Activated naive CD8-positive, alpha-beta T cell treated with anti-CD3 and anti-CD28 coated beads for 36 hours (primary cell): ENCODE data around the gene FHAD1. TPM values are rescaled to one million over a fixed set of nuclear protein-coding genes. Genes with fewer than 3 reads are reported as not detected.
"Not testable (repeated sequence)": the region's sequence is repeated elsewhere in the genome, so short reads cannot be mapped to it uniquely, and the experiment has no call there.

ENCODE experiments used
- DNase-seq: peaks from one replicate; pipeline ENCODE4 v3.0.0; 2021
- H3K27ac Mint-ChIP-seq: one replicate; pipeline ENCODE4 v1.8.0; 2022; ENCODE audit warnings: mild to moderate bottlenecking, moderate library complexity, mixed read lengths
- H3K27me3 Mint-ChIP-seq: one replicate; pipeline ENCODE4 v1.8.0; 2022; ENCODE audit warnings: mild to moderate bottlenecking, mixed read lengths
- H3K36me3 Mint-ChIP-seq: one replicate; pipeline ENCODE4 v1.8.0; 2021; ENCODE audit warnings: mild to moderate bottlenecking, mixed read lengths
- H3K4me1 Mint-ChIP-seq: one replicate; pipeline ENCODE4 v1.8.0; 2021; ENCODE audit warnings: mixed read lengths
- H3K4me3 Mint-ChIP-seq: one replicate; pipeline ENCODE4 v1.8.0; 2022; ENCODE audit warnings: mild to moderate bottlenecking, moderate library complexity, mixed read lengths
- H3K9me3 Mint-ChIP-seq: one replicate; pipeline ENCODE4 v1.8.0; 2022; ENCODE audit warnings: mixed read lengths
- total RNA-seq, 2 experiments: library from RNA; stranded (reverse); gene quantifications; one replicate each; pipeline ENCODE4 v1.2.3, GENCODE V29; 2021

FHAD1 gene
- total RNA-seq, 2 experiments from 2014 or later, result 0.49 to 0.70 TPM

DNA sequence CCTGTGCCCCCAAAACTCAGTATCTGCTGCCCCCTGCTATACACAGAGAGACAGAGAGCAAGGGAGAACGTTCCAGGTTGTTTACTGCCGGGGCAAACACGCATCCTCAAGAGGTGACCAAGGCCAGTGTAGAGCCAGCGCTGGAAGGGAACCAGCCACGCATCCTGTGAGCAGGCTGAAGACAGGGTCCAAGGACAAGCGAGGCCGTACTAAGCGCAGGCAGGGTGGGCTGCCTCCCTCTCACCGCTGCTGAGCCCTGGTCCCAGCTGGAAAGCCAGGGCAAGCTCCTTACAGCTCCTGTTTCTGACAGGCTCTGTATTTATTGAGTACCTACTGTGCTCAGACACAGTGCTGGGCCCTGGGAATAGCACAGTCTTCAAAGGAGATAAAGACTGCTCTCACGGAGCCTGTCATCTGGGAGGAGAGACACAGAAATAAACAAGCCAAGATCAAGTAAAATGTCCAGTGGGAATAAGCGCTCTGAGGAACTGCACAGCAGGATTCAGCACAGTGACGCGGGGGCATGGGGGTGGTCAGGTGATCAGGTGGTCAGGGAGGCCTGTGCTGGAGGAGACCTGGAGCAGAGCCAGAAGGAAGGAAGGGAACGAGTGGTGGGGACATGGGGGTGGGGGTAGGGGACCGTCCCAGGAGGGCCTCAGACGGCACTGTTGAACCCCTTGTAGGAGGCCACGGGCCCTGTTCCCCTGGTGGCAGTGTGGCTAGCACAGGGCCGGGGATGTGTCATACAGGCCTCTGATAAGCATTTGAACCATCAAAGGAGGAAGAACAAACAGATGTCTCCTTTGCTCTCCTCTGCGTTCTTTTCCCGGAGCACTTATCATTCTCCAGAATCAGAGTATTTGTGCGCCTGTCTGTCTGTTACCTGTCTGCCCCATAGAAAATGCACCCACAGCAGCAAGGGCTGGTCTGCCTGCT lies 124.9 kb downstream of the FHAD1 start:
- Mint-ChIP-seq H3K4me3 (no peak overlapping the region), H3K36me3 (no peaks in the 10 kb centered on the region), H3K27me3 (no peaks in the 10 kb centered on the region), H3K4me1 (no peaks in the 10 kb centered on the region), H3K27ac (no peak overlapping the region), H3K9me3 (no peaks in the 10 kb centered on the region)
- DNase-seq, result no peak

DNA sequence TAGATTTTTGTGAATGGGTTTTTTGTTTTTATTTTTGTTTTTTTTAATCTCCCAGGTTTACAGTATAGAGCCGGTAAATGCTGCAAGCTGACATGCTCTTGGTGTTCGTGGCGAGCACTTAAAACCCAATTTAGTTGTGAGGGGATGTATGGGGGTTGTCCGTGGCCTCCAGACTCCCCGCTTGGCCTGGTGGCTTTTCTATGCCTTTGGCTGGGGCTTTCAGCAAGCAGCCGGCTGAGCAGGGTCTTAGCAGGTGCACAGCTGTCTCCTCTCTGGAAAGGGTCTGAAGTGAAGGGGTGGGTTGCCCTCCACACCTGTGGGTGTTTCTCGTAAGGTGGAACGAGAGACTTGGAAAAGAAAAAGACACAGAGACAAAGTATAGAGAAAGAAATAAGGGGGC lies 131.7 kb downstream of the FHAD1 start:
- Mint-ChIP-seq H3K4me1 (no peaks in the 10 kb centered on the region), H3K9me3 (no peaks in the 10 kb centered on the region), H3K27me3 (peaks cover 17% of the 10 kb centered on the region), H3K36me3 (no peaks in the 10 kb centered on the region), H3K4me3 (no peak overlapping the region), H3K27ac (no peak overlapping the region)
- no peak for DNase-seq

DNA sequence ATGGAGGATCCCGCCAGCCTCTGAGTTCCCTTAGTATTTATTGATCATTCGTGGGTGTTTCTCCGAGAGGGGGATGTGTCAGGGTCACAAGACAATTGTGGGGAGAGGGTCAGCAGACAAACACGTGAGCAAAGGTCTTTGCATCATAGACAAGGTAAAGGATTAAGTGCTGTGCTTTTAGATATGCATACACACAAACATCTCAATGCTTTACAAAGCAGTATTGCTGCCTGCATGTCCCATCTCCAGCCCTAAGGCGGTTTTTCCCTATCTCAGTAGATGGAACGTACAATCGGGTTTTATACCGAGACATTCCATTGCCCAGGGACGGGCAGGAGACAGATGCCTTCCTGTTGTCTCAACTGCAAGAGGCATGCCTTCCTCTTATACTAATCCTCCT lies 132.1 kb downstream of the FHAD1 start:
- not testable (repeated sequence) for H3K27ac Mint-ChIP-seq, H3K4me3 Mint-ChIP-seq, H3K36me3 Mint-ChIP-seq, DNase-seq, H3K9me3 Mint-ChIP-seq, H3K4me1 Mint-ChIP-seq
- peaks cover 18% of the 10 kb centered on the region for H3K27me3 Mint-ChIP-seq

DNA sequence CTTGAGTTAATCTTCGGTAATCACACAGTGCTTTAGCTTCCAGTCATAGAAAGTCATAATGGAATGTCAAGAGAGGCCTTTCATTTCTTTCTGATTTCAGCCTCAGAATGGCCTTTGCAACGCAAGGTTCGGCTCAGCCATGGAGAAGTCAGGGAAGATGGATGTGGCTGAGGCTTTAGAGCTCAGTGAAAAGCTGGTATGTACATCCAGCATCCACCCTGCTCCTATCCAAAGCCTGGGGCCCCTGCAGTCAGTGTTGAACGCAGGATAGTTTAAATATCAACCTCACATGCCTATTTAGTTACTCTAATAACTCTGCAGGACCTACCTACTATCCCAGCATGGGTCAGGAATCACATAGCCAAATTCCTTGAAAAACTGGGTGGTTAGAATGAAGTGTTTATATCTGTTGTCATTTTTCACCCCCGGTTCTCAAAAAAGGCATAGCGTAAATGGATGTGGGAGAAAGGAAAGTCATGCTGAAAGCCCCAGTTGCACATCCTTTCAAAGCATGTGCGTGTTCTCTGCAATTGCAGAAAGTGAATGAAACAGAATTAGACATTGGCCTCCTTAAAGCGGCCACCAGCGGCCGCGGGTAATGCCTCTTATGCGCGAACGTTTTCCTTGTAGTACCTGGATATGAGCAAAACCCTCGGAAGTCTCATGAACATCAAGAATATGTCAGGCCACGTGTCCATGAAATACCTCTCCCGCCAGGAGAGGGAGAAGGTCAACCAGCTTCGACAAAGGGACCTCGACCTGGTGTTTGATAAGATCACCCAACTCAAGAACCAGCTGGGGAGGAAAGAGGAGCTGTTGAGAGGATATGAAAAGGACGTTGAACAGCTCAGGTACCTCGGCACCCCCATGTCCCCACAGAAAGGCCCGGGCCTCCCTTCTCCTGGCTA lies 133.8 kb downstream of the FHAD1 start:
- no peak overlapping the region for H3K27ac Mint-ChIP-seq
- DNase-seq, result no peak
- H3K36me3 Mint-ChIP-seq, result no peaks in the 10 kb centered on the region
- peaks cover 13% of the 10 kb centered on the region for H3K4me1 Mint-ChIP-seq
- no peaks in the 10 kb centered on the region for H3K9me3 Mint-ChIP-seq
- no peak overlapping the region for H3K4me3 Mint-ChIP-seq
- peaks cover 35% of the 10 kb centered on the region for H3K27me3 Mint-ChIP-seq

DNA sequence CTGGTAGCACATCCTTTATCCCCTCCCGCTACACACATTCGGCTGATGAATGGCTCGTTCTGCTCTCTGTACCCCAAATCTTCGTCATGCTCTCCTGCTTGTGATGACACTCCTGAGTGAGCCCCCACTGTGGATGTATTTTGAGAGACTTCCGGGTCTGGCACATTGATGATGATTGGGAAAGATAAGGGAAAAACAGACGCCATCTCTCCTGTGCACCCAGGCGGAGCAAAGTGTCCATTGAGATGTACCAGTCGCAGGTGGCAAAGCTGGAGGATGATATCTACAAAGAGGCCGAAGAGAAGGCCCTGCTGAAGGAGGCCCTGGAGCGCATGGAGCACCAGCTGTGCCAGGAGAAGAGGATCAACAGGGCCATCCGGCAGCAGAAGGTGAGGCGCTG lies 134.8 kb downstream of the FHAD1 start:
- peaks cover 20% of the 10 kb centered on the region for H3K4me1 Mint-ChIP-seq
- no peak overlapping the region for H3K4me3 Mint-ChIP-seq
- no peak for DNase-seq
- peaks cover 42% of the 10 kb centered on the region for H3K27me3 Mint-ChIP-seq
- H3K36me3 Mint-ChIP-seq, result no peaks in the 10 kb centered on the region
- no peak overlapping the region for H3K27ac Mint-ChIP-seq
- no peaks in the 10 kb centered on the region for H3K9me3 Mint-ChIP-seq

DNA sequence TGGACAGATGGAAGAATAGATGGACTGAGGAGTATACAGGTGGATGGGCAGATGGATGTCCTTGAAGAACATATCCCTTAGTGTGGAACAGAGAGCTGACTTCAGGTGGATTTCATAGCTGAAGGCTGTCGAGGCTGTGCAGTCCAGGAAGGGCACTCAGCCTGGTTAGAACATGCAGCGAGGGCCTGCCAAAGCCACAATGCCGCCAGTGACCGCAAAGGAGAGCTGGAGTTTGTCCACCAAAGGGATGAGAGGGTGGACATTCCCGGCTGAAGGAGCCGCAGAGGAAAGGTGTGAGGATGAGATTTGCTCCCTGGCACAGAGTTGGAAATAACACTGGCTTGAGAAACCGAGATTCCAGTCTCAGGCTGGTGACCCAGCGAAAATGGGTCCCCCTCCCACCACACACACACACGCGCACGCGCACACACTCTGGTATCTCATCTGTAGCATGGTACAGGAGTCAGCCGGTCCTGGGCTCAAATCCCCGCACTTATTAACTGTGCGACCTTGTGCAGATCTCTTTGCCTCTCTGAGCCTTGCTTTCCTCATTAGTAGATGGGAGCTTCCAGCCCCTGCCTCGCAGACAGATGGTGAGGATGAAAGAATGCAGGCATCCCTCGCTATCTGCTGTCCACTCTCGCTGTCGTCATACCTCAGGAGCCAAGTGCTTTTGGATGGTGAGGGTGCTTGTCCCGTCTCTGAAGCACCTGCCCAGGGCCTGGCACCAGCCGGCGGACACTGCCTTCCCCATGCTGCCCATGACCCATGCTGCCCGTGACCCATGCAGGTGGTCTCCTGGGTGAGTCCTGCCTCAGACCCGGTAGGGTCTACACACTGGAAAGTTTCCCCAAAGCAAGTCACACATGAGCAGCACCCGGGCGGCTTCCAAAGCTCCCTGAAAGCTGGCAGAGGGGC lies 135.8 kb downstream of the FHAD1 start:
- Mint-ChIP-seq H3K4me1 (peaks cover 20% of the 10 kb centered on the region), H3K9me3 (no peaks in the 10 kb centered on the region), H3K4me3 (no peak overlapping the region), H3K27ac (no peak overlapping the region), H3K36me3 (no peaks in the 10 kb centered on the region), H3K27me3 (peaks cover 44% of the 10 kb centered on the region)
- DNase-seq, result no peak

DNA sequence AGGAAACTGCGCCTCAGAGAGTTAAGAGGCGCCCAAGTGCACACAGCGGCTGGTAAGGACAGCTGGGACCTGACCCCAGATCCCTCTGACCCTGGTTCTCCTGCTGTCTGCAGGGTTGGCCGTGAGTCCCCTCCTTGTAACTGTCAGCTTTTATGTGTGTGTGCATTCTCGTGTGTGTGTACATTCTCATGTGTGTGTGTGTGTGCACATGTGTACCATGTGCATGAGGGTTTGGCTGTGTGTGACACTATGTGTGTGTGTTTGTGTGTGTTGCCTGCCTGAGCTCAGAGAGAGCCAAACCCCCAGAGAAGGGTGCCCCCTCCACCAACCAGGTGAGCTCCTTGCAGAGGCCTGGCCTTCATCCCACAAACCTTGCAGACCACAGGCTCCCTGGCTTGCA lies 136.8 kb downstream of the FHAD1 start:
- no peaks in the 10 kb centered on the region for H3K9me3 Mint-ChIP-seq
- no peak overlapping the region for H3K4me3 Mint-ChIP-seq
- H3K27ac Mint-ChIP-seq, result no peak overlapping the region
- peaks cover 45% of the 10 kb centered on the region for H3K27me3 Mint-ChIP-seq
- no peak for DNase-seq
- H3K4me1 Mint-ChIP-seq, result peaks cover 20% of the 10 kb centered on the region
- no peaks in the 10 kb centered on the region for H3K36me3 Mint-ChIP-seq

DNA sequence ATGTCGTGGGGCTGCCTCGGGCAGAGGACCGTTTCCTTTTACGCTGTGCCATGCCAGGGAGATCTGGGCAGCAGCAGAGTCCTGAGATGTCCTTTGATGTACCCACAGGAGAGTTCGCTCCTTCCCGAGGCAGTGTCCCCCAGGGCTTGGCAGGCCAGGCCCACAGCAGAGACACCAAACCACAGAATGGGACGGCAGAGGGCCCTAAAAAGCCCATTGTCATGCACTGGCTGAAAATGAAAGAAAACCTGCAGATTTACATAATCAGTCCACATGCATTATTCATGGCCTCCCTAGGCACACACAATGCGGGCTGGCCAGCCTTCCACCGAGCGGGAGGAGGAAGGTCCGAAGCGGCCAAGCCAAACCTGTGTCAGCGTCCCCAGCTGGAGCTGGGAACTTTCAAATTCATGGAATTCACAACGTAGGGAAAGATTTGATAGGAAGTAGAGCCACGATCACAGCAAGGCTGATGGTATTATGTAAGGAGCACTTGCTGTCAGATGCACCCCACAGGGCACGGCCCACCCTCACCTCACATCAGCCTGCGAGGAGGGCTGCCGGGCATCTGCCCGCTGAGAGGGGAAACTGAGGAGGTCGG lies 137.4 kb downstream of the FHAD1 start:
- H3K9me3 Mint-ChIP-seq, result no peaks in the 10 kb centered on the region
- H3K27ac Mint-ChIP-seq, result no peak overlapping the region
- peaks cover 45% of the 10 kb centered on the region for H3K27me3 Mint-ChIP-seq
- no peak overlapping the region for H3K4me3 Mint-ChIP-seq
- no peak for DNase-seq
- H3K4me1 Mint-ChIP-seq, result peaks cover 20% of the 10 kb centered on the region
- no peaks in the 10 kb centered on the region for H3K36me3 Mint-ChIP-seq

DNA sequence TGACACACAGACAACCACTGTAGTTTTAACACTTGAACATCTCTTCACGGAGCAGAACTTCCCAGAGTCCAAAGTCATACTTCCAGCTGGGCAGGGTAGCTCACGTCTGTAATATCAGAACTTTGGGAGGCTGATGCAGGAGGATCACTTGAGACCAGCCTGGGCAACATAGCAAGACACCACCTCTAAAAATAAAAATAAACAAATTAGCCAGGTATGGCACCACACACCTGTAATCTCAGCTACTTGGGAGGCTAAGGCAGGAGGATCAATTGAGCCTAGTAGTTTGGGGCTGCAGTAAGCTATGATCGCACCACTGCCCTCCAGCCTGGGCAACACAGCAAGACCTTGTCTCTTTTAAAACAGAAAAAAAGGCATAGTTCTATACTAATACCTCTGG lies 138.4 kb downstream of the FHAD1 start:
- Mint-ChIP-seq H3K9me3 (no peaks in the 10 kb centered on the region), H3K27ac (no peak overlapping the region), H3K27me3 (peaks cover 45% of the 10 kb centered on the region), H3K36me3 (no peaks in the 10 kb centered on the region), H3K4me3 (no peak overlapping the region), H3K4me1 (peaks cover 20% of the 10 kb centered on the region)
- DNase-seq, result no peak

DNA sequence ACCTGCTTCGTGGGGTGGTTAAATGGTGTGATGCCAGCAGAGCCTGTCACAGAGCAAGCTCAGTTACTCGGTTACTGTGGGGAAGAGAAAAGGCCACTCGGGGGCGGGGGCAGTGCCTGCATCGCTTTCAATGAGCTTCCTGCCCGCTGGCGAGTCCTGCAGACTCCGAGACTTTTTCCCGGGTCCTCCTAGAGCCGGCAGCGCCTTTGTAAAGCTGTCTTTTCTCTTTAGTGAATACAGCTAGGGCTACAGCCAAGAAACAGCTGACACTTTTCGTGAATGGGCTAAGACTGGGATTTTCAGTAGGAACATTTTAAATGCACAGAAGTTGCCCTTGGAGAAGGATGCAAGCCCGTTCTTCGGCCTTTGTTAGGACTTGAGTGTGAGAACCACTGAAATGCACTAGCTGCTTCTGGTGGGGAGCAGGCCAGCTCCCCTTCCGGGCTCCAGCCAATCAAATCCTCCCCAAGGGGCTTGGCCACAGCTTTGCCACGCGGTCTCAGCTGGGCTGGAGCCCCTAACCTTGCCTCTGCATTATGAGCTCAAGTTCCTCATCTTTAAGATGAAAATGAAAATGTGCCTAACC lies 139.2 kb downstream of the FHAD1 start:
- Mint-ChIP-seq H3K4me1 (peaks cover 20% of the 10 kb centered on the region), H3K36me3 (no peaks in the 10 kb centered on the region), H3K9me3 (no peaks in the 10 kb centered on the region), H3K4me3 (no peak overlapping the region), H3K27me3 (peaks cover 45% of the 10 kb centered on the region), H3K27ac (no peak overlapping the region)
- no peak for DNase-seq

DNA sequence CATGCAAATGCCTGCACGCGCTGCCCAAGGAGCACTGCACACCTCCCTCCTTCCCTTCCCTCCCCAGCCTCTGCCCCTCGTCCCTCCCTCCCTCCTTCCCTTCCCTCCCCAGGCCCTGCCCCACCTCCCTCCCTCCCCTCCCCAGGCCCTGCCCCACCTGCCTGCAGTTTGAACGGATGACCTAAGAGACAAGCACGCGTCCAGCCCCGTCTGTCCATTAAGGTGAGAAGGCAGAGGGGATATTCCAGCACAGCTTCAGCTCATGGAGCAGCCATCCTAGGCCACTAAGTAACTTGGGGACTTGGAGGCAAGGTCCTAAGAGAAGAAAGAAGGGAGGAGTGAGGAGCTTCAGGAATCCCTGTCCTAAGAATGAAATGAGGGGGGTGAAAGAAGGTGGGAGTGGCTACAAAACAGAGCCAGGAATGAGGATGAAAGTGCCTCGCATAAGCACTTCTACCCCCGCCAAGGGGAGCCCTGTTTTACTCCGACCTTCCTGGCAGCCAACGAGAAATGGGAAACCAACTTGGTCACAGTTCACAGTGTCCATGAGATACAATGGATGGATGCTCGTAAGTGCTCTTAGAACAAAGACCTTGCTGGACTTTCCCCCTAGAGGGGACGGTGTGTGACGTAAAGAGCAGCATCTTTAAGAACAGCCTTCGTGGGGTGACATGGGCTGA lies 141.3 kb downstream of the FHAD1 start:
- no peak overlapping the region for H3K4me3 Mint-ChIP-seq
- H3K36me3 Mint-ChIP-seq, result no peaks in the 10 kb centered on the region
- H3K4me1 Mint-ChIP-seq, result peaks cover 20% of the 10 kb centered on the region
- no peak for DNase-seq
- H3K9me3 Mint-ChIP-seq, result no peaks in the 10 kb centered on the region
- no peak overlapping the region for H3K27ac Mint-ChIP-seq
- peaks cover 40% of the 10 kb centered on the region for H3K27me3 Mint-ChIP-seq

DNA sequence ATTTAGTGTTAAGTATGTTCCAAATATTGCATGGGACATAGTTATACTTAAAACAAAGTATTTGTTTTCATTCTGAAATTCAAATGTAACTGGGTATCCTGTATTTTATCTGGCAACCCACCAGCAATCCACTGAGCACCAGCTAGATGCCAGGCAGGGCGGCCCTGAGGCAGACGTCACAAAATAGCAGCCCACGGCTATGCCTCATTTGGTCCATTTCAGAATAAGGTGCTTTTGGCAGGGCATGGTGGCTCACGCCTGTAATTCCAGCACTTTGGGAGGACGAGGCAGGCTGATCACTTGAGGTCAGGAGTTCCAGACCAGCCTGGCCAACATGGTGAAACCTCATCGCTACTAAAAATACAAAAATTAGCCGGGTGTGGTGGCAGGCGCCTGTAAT lies 142.8 kb downstream of the FHAD1 start:
- not testable (repeated sequence) for DNase-seq, H3K36me3 Mint-ChIP-seq, H3K27ac Mint-ChIP-seq, H3K4me3 Mint-ChIP-seq, H3K9me3 Mint-ChIP-seq
- Mint-ChIP-seq H3K4me1 (peaks cover 14% of the 10 kb centered on the region), H3K27me3 (peaks cover 31% of the 10 kb centered on the region)

DNA sequence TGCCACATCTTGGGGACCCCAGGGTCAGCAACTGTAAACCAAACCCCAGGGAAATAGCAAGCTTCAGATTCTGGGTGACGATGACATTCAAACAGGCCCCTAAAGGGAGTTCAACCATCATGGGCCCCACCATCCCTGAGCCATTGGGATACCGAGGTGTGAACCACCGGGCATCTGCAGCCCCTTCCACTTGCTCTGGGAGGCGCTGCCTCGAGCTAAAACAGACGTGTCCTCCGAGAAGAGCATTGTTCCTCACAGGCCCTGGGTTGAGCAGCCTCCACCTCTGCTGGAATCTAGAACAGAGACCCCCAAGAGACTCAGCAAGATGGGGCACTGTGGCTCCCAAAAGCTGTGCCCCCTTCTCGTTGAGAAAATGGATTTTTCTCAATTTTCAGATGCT lies 143.6 kb downstream of the FHAD1 start:
- Mint-ChIP-seq H3K27me3 (peaks cover 22% of the 10 kb centered on the region), H3K9me3 (no peaks in the 10 kb centered on the region), H3K4me1 (peaks cover 9% of the 10 kb centered on the region), H3K36me3 (no peaks in the 10 kb centered on the region), H3K4me3 (no peak overlapping the region), H3K27ac (no peak overlapping the region)
- DNase-seq, result no peak
